Measurements from ENCODE around the gene SOCS7. TPM values are rescaled to one million over a fixed set of nuclear protein-coding genes. Genes with fewer than 3 reads are reported as not detected.

The SOCS7 gene
- total and polyA plus RNA-seq, 4 donors: 2.9 to 17.2 (median 11.0) TPM

DNA sequence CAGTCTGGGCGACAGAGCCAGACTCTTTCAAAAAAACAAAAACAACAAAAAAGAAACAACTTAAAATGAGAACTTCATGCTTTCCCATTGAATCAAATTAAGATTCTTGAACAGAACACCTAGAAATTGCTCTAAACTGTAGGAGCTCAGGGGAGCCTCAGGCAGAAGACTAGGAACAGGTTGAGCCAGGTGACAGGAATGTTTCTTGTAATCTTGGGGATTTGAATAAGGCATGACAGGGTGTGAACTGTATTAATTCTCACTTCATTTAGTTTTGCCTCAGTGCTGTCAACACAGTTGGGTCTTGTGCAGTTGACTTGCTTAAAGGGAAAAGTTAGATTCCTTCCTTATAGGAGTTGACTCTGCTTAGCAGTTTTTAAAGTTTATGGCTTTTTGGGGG, 27.8 kb downstream of the SOCS7 start:
- Histone ChIP-seq H3K9me3 (ENCODE audit: control insufficient read depth, low read length) (no peaks in the 10 kb centered on the region), H3K27ac (ENCODE audit: low read depth in 1 of 2, low read length in 2 of 2) (no peak overlapping the region), H3K36me3 (ENCODE audit: control insufficient read depth in 1 of 2, insufficient read depth in 2 of 2, low read length in 1 of 2) (peaks cover 2 to 6% of the 10 kb centered on the region in 2 donors), H3K4me3 (ENCODE audit: low read length in 2 of 2) (no peak overlapping the region), H3K27me3 (ENCODE audit: control insufficient read depth in 1 of 2, insufficient read depth in 2 of 2, low read length in 1 of 2) (no peaks in the 10 kb centered on the region), H3K4me1 (ENCODE audit: control insufficient read depth in 1 of 2, insufficient read depth in 2 of 2, low read length in 2 of 2) (no peaks in the 10 kb centered on the region)
- no peak for DNase-seq
- intact Hi-C loops (cut with DNase I): no loop called here
- WGBS, 2 donors: 47 to 77% methylated on average over 1 of the region's 1 CpG
- ATAC-seq (ENCODE audit: low FRiP score): no peak

DNA sequence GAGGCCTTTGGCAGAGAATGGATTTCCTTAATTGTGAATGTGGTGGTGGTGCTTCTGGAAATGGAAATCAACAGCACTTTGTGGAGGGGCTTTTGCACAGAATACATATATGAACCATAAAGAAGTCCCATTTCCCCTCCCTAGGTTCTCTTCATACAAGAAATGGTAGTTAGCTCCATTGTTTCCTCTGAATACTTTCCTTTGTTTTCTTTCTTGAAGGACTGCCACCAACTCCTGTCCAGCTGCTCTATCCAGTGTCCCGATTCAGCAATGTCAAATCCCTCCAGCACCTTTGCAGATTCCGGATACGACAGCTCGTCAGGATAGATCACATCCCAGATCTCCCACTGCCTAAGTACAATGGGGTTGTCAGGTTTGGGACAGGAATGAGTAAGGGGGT, 43.4 kb downstream of the SOCS7 start:
- Histone ChIP-seq H3K36me3 (ENCODE audit: control insufficient read depth in 1 of 2, insufficient read depth in 2 of 2, low read length in 1 of 2) (peaks cover under 1 to 5% of the 10 kb centered on the region in 2 donors), H3K9me3 (ENCODE audit: control insufficient read depth, low read length) (no peaks in the 10 kb centered on the region), H3K4me1 (ENCODE audit: control insufficient read depth in 1 of 2, insufficient read depth in 2 of 2, low read length in 2 of 2) (no peaks in the 10 kb centered on the region), H3K27me3 (ENCODE audit: control insufficient read depth in 1 of 2, insufficient read depth in 2 of 2, low read length in 1 of 2) (no peaks in the 10 kb centered on the region), H3K27ac (ENCODE audit: low read depth in 1 of 2, low read length in 2 of 2) (no peak overlapping the region), H3K4me3 (ENCODE audit: low read length in 2 of 2) (no peak overlapping the region)
- 91 to 92% methylated on average over 4 of the region's 4 CpGs for WGBS, 2 donors
- DNase-seq (no peak), ATAC-seq (ENCODE audit: low FRiP score) (no peak)
- intact Hi-C loops (cut with DNase I): no loop called here

DNA sequence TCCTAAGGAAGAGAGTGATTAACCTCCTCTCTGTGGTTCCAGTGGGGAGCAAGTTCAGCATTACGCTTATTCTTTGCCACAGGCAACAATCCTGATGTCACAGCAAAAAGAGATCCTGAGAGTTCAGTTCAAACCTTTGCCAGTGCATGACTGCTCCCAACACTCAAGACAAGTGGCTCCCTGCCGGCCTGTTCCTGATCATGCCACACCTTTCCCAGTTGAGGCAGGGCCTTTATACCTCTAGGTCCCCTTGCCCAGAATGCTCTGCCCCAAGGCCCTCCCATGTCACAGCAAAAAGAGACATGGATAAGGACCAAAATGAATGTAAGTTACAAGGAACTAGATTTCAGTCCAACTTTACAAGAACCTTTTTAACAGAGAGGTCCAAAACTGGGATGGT, 45.6 kb downstream of the SOCS7 start:
- WGBS, 2 donors: 85 to 90% methylated on average over 2 of the region's 2 CpGs
- Histone ChIP-seq H3K36me3 (ENCODE audit: control insufficient read depth in 1 of 2, insufficient read depth in 2 of 2, low read length in 1 of 2) (peaks cover 3 to 13% of the 10 kb centered on the region in 2 donors), H3K27me3 (ENCODE audit: control insufficient read depth in 1 of 2, insufficient read depth in 2 of 2, low read length in 1 of 2) (no peaks in the 10 kb centered on the region), H3K27ac (ENCODE audit: low read depth in 1 of 2, low read length in 2 of 2) (no peak overlapping the region), H3K9me3 (ENCODE audit: control insufficient read depth, low read length) (no peaks in the 10 kb centered on the region), H3K4me3 (ENCODE audit: low read length in 2 of 2) (no peak overlapping the region), H3K4me1 (ENCODE audit: control insufficient read depth in 1 of 2, insufficient read depth in 2 of 2, low read length in 2 of 2) (no peaks in the 10 kb centered on the region)
- intact Hi-C loops (cut with DNase I): no loop called here
- ATAC-seq (ENCODE audit: low FRiP score) (no peak), DNase-seq (no peak)

DNA sequence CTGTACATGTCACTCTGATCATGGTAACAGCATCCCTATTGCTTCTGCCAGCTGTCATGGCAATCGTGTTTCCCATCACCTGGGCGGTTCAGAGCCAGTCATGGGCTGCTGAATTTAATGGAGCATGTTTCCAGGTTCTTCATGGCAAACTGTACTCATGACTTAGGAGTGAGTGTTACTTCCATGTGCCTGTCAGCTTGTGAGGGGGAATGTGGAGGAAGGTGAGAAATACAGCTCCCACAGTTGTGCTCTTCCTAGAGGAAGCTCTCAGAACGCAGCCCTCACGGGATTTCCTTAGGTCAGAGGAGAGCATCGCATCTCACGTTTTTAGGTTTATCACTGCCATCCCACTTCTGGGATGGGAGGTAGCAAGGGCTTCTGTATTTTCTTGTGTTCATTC, 48.6 kb downstream of the SOCS7 start:
- ATAC-seq (ENCODE audit: low FRiP score) (no peak), DNase-seq (peak in 1 of 2 donors; percentile 22)
- 87 to 89% methylated on average over 6 of the region's 6 CpGs for WGBS, 2 donors
- no peaks in the 10 kb centered on the region for H3K9me3 ChIP-seq (ENCODE audit: control insufficient read depth, low read length)
- H3K4me1 ChIP-seq (ENCODE audit: control insufficient read depth in 1 of 2, insufficient read depth in 2 of 2, low read length in 2 of 2): no peaks in the 10 kb centered on the region
- H3K4me3 ChIP-seq (ENCODE audit: low read length in 2 of 2): no peak overlapping the region
- no peaks in the 10 kb centered on the region for H3K27me3 ChIP-seq (ENCODE audit: control insufficient read depth in 1 of 2, insufficient read depth in 2 of 2, low read length in 1 of 2)
- no peak overlapping the region for H3K27ac ChIP-seq (ENCODE audit: low read depth in 1 of 2, low read length in 2 of 2)
- intact Hi-C loops (cut with DNase I): no loop called here
- peaks cover 3 to 13% of the 10 kb centered on the region in 2 donors for H3K36me3 ChIP-seq (ENCODE audit: control insufficient read depth in 1 of 2, insufficient read depth in 2 of 2, low read length in 1 of 2)

- H3K9me3 ChIP-seq (ENCODE audit: control insufficient read depth, low read length): no peaks in the 10 kb centered on the region
- WGBS, 2 donors: 74 to 75% methylated on average over 4 of the region's 4 CpGs
- no peak for ATAC-seq (ENCODE audit: low FRiP score)
- H3K4me1 ChIP-seq (ENCODE audit: control insufficient read depth in 1 of 2, insufficient read depth in 2 of 2, low read length in 2 of 2): no peaks in the 10 kb centered on the region
- H3K36me3 ChIP-seq (ENCODE audit: control insufficient read depth in 1 of 2, insufficient read depth in 2 of 2, low read length in 1 of 2): peaks cover 3 to 10% of the 10 kb centered on the region in 2 donors
- no peaks in the 10 kb centered on the region for H3K27me3 ChIP-seq (ENCODE audit: control insufficient read depth in 1 of 2, insufficient read depth in 2 of 2, low read length in 1 of 2)
- no peak overlapping the region for H3K4me3 ChIP-seq (ENCODE audit: low read length in 2 of 2)
- intact Hi-C loops (cut with DNase I): no loop called here
- DNase-seq: no peak
- H3K27ac ChIP-seq (ENCODE audit: low read depth in 1 of 2, low read length in 2 of 2): no peak overlapping the region
These were observed 49.8 kb downstream of the SOCS7 start for GRCh38 chr17:38401459-38401858.

- Histone ChIP-seq H3K27me3 (ENCODE audit: control insufficient read depth in 1 of 2, insufficient read depth in 2 of 2, low read length in 1 of 2) (no peaks in the 10 kb centered on the region), H3K9me3 (ENCODE audit: control insufficient read depth, low read length) (no peaks in the 10 kb centered on the region), H3K4me3 (ENCODE audit: low read length in 2 of 2) (no peak overlapping the region), H3K4me1 (ENCODE audit: control insufficient read depth in 1 of 2, insufficient read depth in 2 of 2, low read length in 2 of 2) (no peaks in the 10 kb centered on the region), H3K36me3 (ENCODE audit: control insufficient read depth in 1 of 2, insufficient read depth in 2 of 2, low read length in 1 of 2) (peaks cover 3 to 10% of the 10 kb centered on the region in 2 donors), H3K27ac (ENCODE audit: low read depth in 1 of 2, low read length in 2 of 2) (no peak overlapping the region)
- DNase-seq (peak in 1 of 2 donors; percentile 50), ATAC-seq (ENCODE audit: low FRiP score) (no peak)
- intact Hi-C loops (cut with DNase I): no loop called here
- WGBS, 2 donors: 91% methylated on average over 5 of the region's 5 CpGs
These were observed 51.3 kb downstream of the SOCS7 start for GRCh38 chr17:38402897-38403296.

GRCh38 chr17:38403491-38403890, 51.8 kb downstream of the SOCS7 start:
- 63 to 66% methylated on average over 4 of the region's 4 CpGs for WGBS, 2 donors
- intact Hi-C loops (cut with DNase I): no loop called here
- peaks cover 3 to 10% of the 10 kb centered on the region in 2 donors for H3K36me3 ChIP-seq (ENCODE audit: control insufficient read depth in 1 of 2, insufficient read depth in 2 of 2, low read length in 1 of 2)
- H3K27me3 ChIP-seq (ENCODE audit: control insufficient read depth in 1 of 2, insufficient read depth in 2 of 2, low read length in 1 of 2): no peaks in the 10 kb centered on the region
- ATAC-seq (ENCODE audit: low FRiP score): no peak
- DNase-seq: no peak
- H3K4me1 ChIP-seq (ENCODE audit: control insufficient read depth in 1 of 2, insufficient read depth in 2 of 2, low read length in 2 of 2): no peaks in the 10 kb centered on the region
- H3K27ac ChIP-seq (ENCODE audit: low read depth in 1 of 2, low read length in 2 of 2): no peak overlapping the region
- H3K9me3 ChIP-seq (ENCODE audit: control insufficient read depth, low read length): no peaks in the 10 kb centered on the region
- no peak overlapping the region for H3K4me3 ChIP-seq (ENCODE audit: low read length in 2 of 2)

- WGBS, 2 donors: 76 to 77% methylated on average over 16 of the region's 16 CpGs
- Histone ChIP-seq H3K27ac (ENCODE audit: low read depth in 1 of 2, low read length in 2 of 2) (no peak overlapping the region), H3K36me3 (ENCODE audit: control insufficient read depth in 1 of 2, insufficient read depth in 2 of 2, low read length in 1 of 2) (peaks cover 3 to 8% of the 10 kb centered on the region in 2 donors), H3K4me1 (ENCODE audit: control insufficient read depth in 1 of 2, insufficient read depth in 2 of 2, low read length in 2 of 2) (no peaks in the 10 kb centered on the region), H3K4me3 (ENCODE audit: low read length in 2 of 2) (no peak overlapping the region), H3K9me3 (ENCODE audit: control insufficient read depth, low read length) (no peaks in the 10 kb centered on the region), H3K27me3 (ENCODE audit: control insufficient read depth in 1 of 2, insufficient read depth in 2 of 2, low read length in 1 of 2) (no peaks in the 10 kb centered on the region)
- DNase-seq: peak in 1 of 2 donors; percentile 66
- intact Hi-C loops (cut with DNase I): no loop called here
- ATAC-seq (ENCODE audit: low FRiP score): no peak
These were observed 52.7 kb downstream of the SOCS7 start for GRCh38 chr17:38404174-38404943.

GRCh38 chr17:38405654-38406053, 54.0 kb downstream of the SOCS7 start:
- peaks cover 0 to 5% of the 10 kb centered on the region in 2 donors for H3K36me3 ChIP-seq (ENCODE audit: control insufficient read depth in 1 of 2, insufficient read depth in 2 of 2, low read length in 1 of 2)
- H3K4me3 ChIP-seq (ENCODE audit: low read length in 2 of 2): no peak overlapping the region
- WGBS, 2 donors: 69 to 75% methylated on average over 4 of the region's 4 CpGs
- H3K9me3 ChIP-seq (ENCODE audit: control insufficient read depth, low read length): no peaks in the 10 kb centered on the region
- intact Hi-C loops (cut with DNase I): no loop called here
- ATAC-seq (ENCODE audit: low FRiP score) (no peak), DNase-seq (peak in 1 of 2 donors; percentile 21)
- no peak overlapping the region for H3K27ac ChIP-seq (ENCODE audit: low read depth in 1 of 2, low read length in 2 of 2)
- no peaks in the 10 kb centered on the region for H3K27me3 ChIP-seq (ENCODE audit: control insufficient read depth in 1 of 2, insufficient read depth in 2 of 2, low read length in 1 of 2)
- no peaks in the 10 kb centered on the region for H3K4me1 ChIP-seq (ENCODE audit: control insufficient read depth in 1 of 2, insufficient read depth in 2 of 2, low read length in 2 of 2)

Data from aorta (tissue), 5 donors.